Adrenal gland (tissue), 12 donors: Measurements from ENCODE around the gene BCORL1. TPM values are rescaled to one million over a fixed set of nuclear protein-coding genes. Genes with fewer than 3 reads are reported as not detected.

ENCODE experiments used
- DNase-seq, 7 donors: peaks; one replicate each; pipeline ENCODE4 v3.0.0-alpha.2; 2019 to 2020
- H3K27ac ChIP-seq, 5 donors: fragments of 200-600 bp; sonication (generic) in 4 of 5; 1 replicate in 3 of 5; 2 replicates in 2 of 5; pipeline versions ENCODE4 v1.5.1 to v1.8.0; 2016 to 2020; ENCODE audit warnings: mild to moderate bottlenecking in 1 of 5
- H3K27me3 ChIP-seq: fragments of 200-600 bp; 2 replicates; pipeline ENCODE4 v1.8.0; 2021
- H3K36me3 ChIP-seq, 2 donors: fragments of 200-600 bp; replicated peaks in 1 of 2; 1 replicate in 1 of 2; 2 replicates in 1 of 2; pipeline versions ENCODE4 v1.5.1 to v1.8.0; 2018 to 2022
- H3K4me1 ChIP-seq, 2 donors: fragments of 200-600 bp; replicated peaks in 1 of 2; 1 replicate in 1 of 2; 2 replicates in 1 of 2; pipeline versions ENCODE4 v1.5.1 to v1.8.0; 2018 to 2021
- H3K4me3 ChIP-seq, 4 donors: fragments of 200-600 bp; sonication (generic) in 3 of 4; one replicate each; pipeline ENCODE4 v1.5.1; 2016 to 2018
- H3K9me3 ChIP-seq, 3 donors: fragments of 200-600 bp; sonication (generic) in 1 of 3; replicated peaks in 1 of 3; 1 replicate in 2 of 3; 2 replicates in 1 of 3; pipeline versions ENCODE4 v1.5.1 to v1.8.0; 2016 to 2021
- CTCF ChIP-seq, 6 experiments: fragments of 450-650 bp in 4 of 6; fragments of 200-600 bp in 2 of 6; sonication (generic) in 1 of 6; IDR thresholded peaks; 1 replicate in 5 of 6; 2 replicates in 1 of 6; pipeline versions ENCODE4 v1.5.1 to v1.8.0; 2016 to 2021; ENCODE audit warnings: antibody characterized with exemption in 6 of 6, mild to moderate bottlenecking in 2 of 6, moderate library complexity in 1 of 6
- POLR2A ChIP-seq, 2 donors: fragments of 450-650 bp; IDR thresholded peaks; one replicate each; pipeline ENCODE4 v1.6.1; 2017; ENCODE audit warnings: antibody characterized with exemption in 2 of 2, mild to moderate bottlenecking in 2 of 2, moderate library complexity in 1 of 2
- WGBS, 4 donors: extraction: QIAGEN DNeasy Blood & Tissue Kit in 2 of 4; methylation state at CpG; one replicate each; pipeline versions ENCODE4 v1.1.5 to v1.1.7; 2013 to 2017; 5-methylcytosine and 5-hydroxymethylcytosine counted together
- intact Hi-C, 2 donors: fragments of 100-400 bp; cut with DNase I; formaldehyde crosslinking; loops; one replicate each; pipeline versions ENCODE4 v1.14.1 to v1.15.0; 2022 to 2023
- polyA plus RNA-seq, 3 donors: library from polyadenylated mRNA; stranded (reverse); fragments of 200-250 nt in 2 of 3; fragments of 350-450 nt in 1 of 3; fragmentation: Illumina TruSeq in 1 of 3; extraction: RNeasy Lipid Tissue Mini Kit (QIAGEN cat#74804) in 1 of 3; gene quantifications; one replicate each; pipeline ENCODE4 v1.2.3, GENCODE V29; 2013 to 2014
- total RNA-seq, 9 donors: library from RNA; depleted of rRNA in 4 of 9; stranded (reverse); fragments of >200 nt in 4 of 9; fragments of 120-200 nt in 1 of 9; fragmentation: NEBNext Ultra II Directional in 1 of 9; extraction: Animal tissue kit (Norgen Biotek cat#: 25700) in 1 of 9; gene quantifications; one replicate each; pipeline versions ENCODE4 v1.1.0 to v1.2.4, GENCODE V29; 2013 to 2023
- donor health status: healthy with polysubstance abuse.
- donor health status: Bipolar disorder and iron deficiency.
- donor health status: DM: yes; HTN: yes; CAD: no.
- donor health status: DM: no; HTN: no; CAD: no.
- donor health status: DM: no; HTN: no; CAD: no.
- donor health status: DM: yes; HTN: yes; CAD: no.

BCORL1 gene
- total and polyA plus RNA-seq, 12 donors: 1.4 to 18.5 (median 7.0) TPM

- no peak overlapping the region for H3K4me3 ChIP-seq
- H3K27me3 ChIP-seq: no peaks in the 10 kb centered on the region
- WGBS, 4 donors: 87 to 93% (median 88%) methylated on average over 4 to 12 of the region's 12 CpGs
- intact Hi-C loops: no loop called here
- peaks cover 0 to 16% of the 10 kb centered on the region in 2 donors for H3K36me3 ChIP-seq
- no peaks in the 10 kb centered on the region for H3K9me3 ChIP-seq
- TF ChIP-seq CTCF (IDR thresholded peaks at IDR 0.05) (no peak), POLR2A (IDR thresholded peaks at IDR 0.05) (no peak)
- H3K27ac ChIP-seq: no peak overlapping the region
- no peak for DNase-seq
- peaks cover 0 to 11% of the 10 kb centered on the region in 2 donors for H3K4me1 ChIP-seq
These were observed 32.3 kb downstream of the BCORL1 start for GRCh38 chrX:130014770-130015169.

GRCh38 chrX:130015181-130015580, 32.7 kb downstream of the BCORL1 start:
- Histone ChIP-seq H3K9me3 (no peaks in the 10 kb centered on the region), H3K27me3 (no peaks in the 10 kb centered on the region), H3K4me3 (no peak overlapping the region), H3K4me1 (peaks cover 0 to 13% of the 10 kb centered on the region in 2 donors), H3K27ac (no peak overlapping the region), H3K36me3 (peaks cover 0 to 16% of the 10 kb centered on the region in 2 donors)
- intact Hi-C loops: no loop called here
- TF ChIP-seq CTCF (IDR thresholded peaks at IDR 0.05) (no peak), POLR2A (IDR thresholded peaks at IDR 0.05) (no peak)
- DNase-seq: no peak
- 92 to 96% (median 94%) methylated on average over 6 to 15 of the region's 15 CpGs for WGBS, 4 donors

GRCh38 chrX:130018143-130018542, 35.7 kb downstream of the BCORL1 start:
- Histone ChIP-seq H3K4me1 (peaks cover 0 to 13% of the 10 kb centered on the region in 2 donors), H3K36me3 (peaks cover 0 to 21% of the 10 kb centered on the region in 2 donors), H3K9me3 (no peaks in the 10 kb centered on the region), H3K27me3 (no peaks in the 10 kb centered on the region), H3K4me3 (no peak overlapping the region), H3K27ac (no peak overlapping the region)
- TF ChIP-seq POLR2A (IDR thresholded peaks at IDR 0.05): no peak
- TF ChIP-seq CTCF (IDR thresholded peaks at IDR 0.05): no peak
- intact Hi-C loops: no loop called here
- WGBS, 4 donors: 79 to 100% (median 89%) methylated on average over 1 of the region's 1 CpG
- no peak for DNase-seq

- no peak for TF ChIP-seq CTCF (IDR thresholded peaks at IDR 0.05)
- TF ChIP-seq POLR2A (IDR thresholded peaks at IDR 0.05): no peak
- intact Hi-C loops: loop anchor here in 1 of 2 donors (5.0 kb wide), 1 partner anchor 38 kb away; the partner anchor contains the start of gene BCORL1
- Histone ChIP-seq H3K9me3 (no peaks in the 10 kb centered on the region), H3K4me3 (no peak overlapping the region), H3K27me3 (no peaks in the 10 kb centered on the region), H3K36me3 (peaks cover 0 to 27% of the 10 kb centered on the region in 2 donors), H3K4me1 (peaks cover 6 to 13% of the 10 kb centered on the region in 2 donors), H3K27ac (no peak overlapping the region)
- WGBS, 4 donors: 73 to 94% (median 80%) methylated on average over 8 to 15 of the region's 15 CpGs
- DNase-seq: no peak
These were observed 38.4 kb downstream of the BCORL1 start for GRCh38 chrX:130020661-130021324.
